ENCODE measurements around the gene OSBPL3.

The OSBPL3 gene

GRCh38 chr7:24756545-24757352 is 223.2 kb downstream of the OSBPL3 start:
- no peak for DNase-seq

GRCh38 chr7:24755541-24756407 is 224.2 kb downstream of the OSBPL3 start:
- peak; percentile 2 for DNase-seq

- no peak for DNase-seq
Measured at GRCh38 chr7:24754906-24755506, 225.0 kb downstream of the OSBPL3 start.

GRCh38 chr7:24752073-24752800 is 227.7 kb downstream of the OSBPL3 start:
- DNase-seq = no peak

GRCh38 chr7:24751484-24751883 is 228.5 kb downstream of the OSBPL3 start:
- DNase-seq = no peak

- DNase-seq = no peak
Measured at GRCh38 chr7:24750441-24751055, 229.4 kb downstream of the OSBPL3 start.

- no peak for DNase-seq
Measured at GRCh38 chr7:24748521-24748920, 231.5 kb downstream of the OSBPL3 start.
